ENCODE data around the gene BABAM2.

GRCh38 chr2:28336982-28337627 is 446.6 kb downstream of the BABAM2 start:
- TF ChIP-seq CTCF (IDR thresholded peaks at IDR 0.05) (no peak), POLR2A (IDR thresholded peaks at IDR 0.05) (no peak)

Data from vagina (tissue), 2 donors.